Large intestine (tissue), 3 donors: ENCODE data around the gene AQP1. TPM values are rescaled to one million over a fixed set of nuclear protein-coding genes. Genes with fewer than 3 reads are reported as not detected.

Experiments used
- DNase-seq, 2 donors: peaks; one replicate each; pipeline versions ENCODE4 v3.0.0 to v3.0.0-alpha.2; 2013
- H3K27ac ChIP-seq: one replicate; pipeline ENCODE4 v1.5.1; 2013; ENCODE audit warnings: low read length
- H3K27me3 ChIP-seq: 2 replicates; pipeline ENCODE4 v1.6.1; 2013; ENCODE audit warnings: low read length; ENCODE audit not compliant: control insufficient read depth, insufficient read depth
- H3K36me3 ChIP-seq: 2 replicates; pipeline ENCODE4 v1.6.1; 2013; ENCODE audit warnings: low read length; ENCODE audit not compliant: control insufficient read depth, insufficient read depth
- H3K4me1 ChIP-seq: one replicate; pipeline ENCODE4 v1.6.1; 2013; ENCODE audit warnings: low read length; ENCODE audit not compliant: control insufficient read depth, insufficient read depth
- H3K4me3 ChIP-seq: one replicate; pipeline ENCODE4 v1.5.1; 2013; ENCODE audit warnings: low read length
- H3K9me3 ChIP-seq: one replicate; pipeline ENCODE4 v1.6.1; 2013; ENCODE audit warnings: mild to moderate bottlenecking, low read depth, low read length, moderate library complexity; ENCODE audit not compliant: control insufficient read depth
- WGBS: methylation state at CpG from one replicate; pipeline ENCODE4 v1.1.5; 2013; ENCODE audit warnings: low lambda C conversion rate; ENCODE audit not compliant: insufficient coverage; 5-methylcytosine and 5-hydroxymethylcytosine counted together
- polyA plus RNA-seq: library from polyadenylated mRNA; unstranded; fragments of 120-200 nt; gene quantifications from one replicate; pipeline ENCODE4 v1.2.1, GENCODE V29; 2013

AQP1 gene
- polyA plus RNA-seq, 1 donor: 81.6 TPM

DNA sequence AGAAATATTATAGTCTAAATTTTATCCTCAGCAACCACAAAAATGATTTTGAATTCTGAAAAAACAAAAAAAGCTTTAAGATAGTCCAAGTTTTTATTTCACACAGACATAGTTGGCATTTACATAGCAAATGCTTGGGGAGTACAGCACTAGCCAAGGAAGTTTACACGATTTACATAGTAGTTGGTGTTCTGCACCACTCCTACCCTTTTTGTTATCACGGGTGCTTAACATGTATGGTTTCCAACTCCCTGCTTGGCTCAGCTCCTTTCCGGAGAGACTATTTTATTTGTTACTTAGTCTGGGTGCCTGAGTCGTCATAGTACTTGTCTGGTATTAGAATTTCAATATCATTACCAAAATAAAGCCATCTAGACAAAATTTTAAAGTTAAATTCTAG is 43.3 kb downstream of the AQP1 start:
- no peaks in the 10 kb centered on the region for H3K36me3 ChIP-seq
- 75% methylated on average over 2 of the region's 4 CpGs for WGBS

GRCh38 chr7:30956704-30957103 is 45.1 kb downstream of the AQP1 start:
- Histone ChIP-seq H3K4me3 (no peak overlapping the region), H3K36me3 (no peaks in the 10 kb centered on the region), H3K27ac (no peak overlapping the region), H3K9me3 (peaks cover 4% of the 10 kb centered on the region), H3K27me3 (no peaks in the 10 kb centered on the region), H3K4me1 (no peaks in the 10 kb centered on the region)
- WGBS: 86% methylated on average over 1 of the region's 1 CpG
- no peak for DNase-seq

More for the DNA sequence above, 43.3 kb downstream of the AQP1 start:
- DNase-seq: no peak
- no peak overlapping the region for H3K27ac ChIP-seq
- H3K9me3 ChIP-seq: peaks cover 4% of the 10 kb centered on the region
- no peaks in the 10 kb centered on the region for H3K27me3 ChIP-seq
- H3K4me1 ChIP-seq: peaks cover 4% of the 10 kb centered on the region
- H3K4me3 ChIP-seq: no peak overlapping the region

- WGBS: no CpG with 5 or more reads among the region's 11 CpGs
- no peak for DNase-seq
These were observed 52.2 kb downstream of the AQP1 start, which contains the start of gene GHRHR for GRCh38 chr7:30963842-30964241. TSS of gene GHRHR (plus strand) at chr7:30963953. CDS start at chr7:30964069, 116 bp downstream.

GRCh38 chr7:30965372-30965771 is 53.7 kb downstream of the AQP1 start:
- Histone ChIP-seq H3K36me3 (no peaks in the 10 kb centered on the region), H3K4me3 (no peak overlapping the region), H3K27ac (no peak overlapping the region), H3K4me1 (no peaks in the 10 kb centered on the region), H3K27me3 (no peaks in the 10 kb centered on the region), H3K9me3 (no peaks in the 10 kb centered on the region)
- no peak for DNase-seq
- 85% methylated on average over 3 of the region's 4 CpGs for WGBS

More at GRCh38 chr7:30963842-30964241, 52.2 kb downstream of the AQP1 start, which contains the start of gene GHRHR:
- Histone ChIP-seq H3K36me3 (no peaks in the 10 kb centered on the region), H3K27ac (no peak within 1 kb of the TSS), H3K4me3 (no peak within 1 kb of the TSS), H3K27me3 (no peaks in the 10 kb centered on the region), H3K4me1 (no peaks in the 10 kb centered on the region), H3K9me3 (no peaks in the 10 kb centered on the region)

GRCh38 chr7:30965883-30966282 is 54.2 kb downstream of the AQP1 start:
- H3K36me3 ChIP-seq: no peaks in the 10 kb centered on the region
- H3K27ac ChIP-seq: no peak overlapping the region
- H3K4me3 ChIP-seq: no peak overlapping the region
- no peaks in the 10 kb centered on the region for H3K4me1 ChIP-seq
- no peak for DNase-seq
- no peaks in the 10 kb centered on the region for H3K27me3 ChIP-seq
- no CpG with 5 or more reads among the region's 9 CpGs for WGBS
- H3K9me3 ChIP-seq: no peaks in the 10 kb centered on the region

DNA sequence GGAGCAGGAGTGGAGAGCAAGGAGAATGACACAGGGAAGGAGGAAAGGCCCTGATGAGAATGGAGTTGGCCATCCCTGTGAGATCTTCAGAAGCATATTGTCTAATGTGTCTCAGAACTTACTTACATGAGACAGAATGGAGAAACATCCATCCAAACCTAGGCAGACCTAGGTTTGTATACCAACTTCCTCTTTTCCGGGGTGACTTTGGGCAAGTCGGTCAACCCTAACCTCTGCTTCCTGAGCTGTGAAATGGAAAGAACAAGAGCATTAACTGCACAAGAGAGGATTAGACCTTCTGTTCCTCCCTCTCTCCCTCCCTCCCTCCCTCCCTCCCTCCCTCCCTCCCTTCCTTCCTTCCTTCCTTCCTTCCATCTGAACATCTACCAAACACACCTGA is 56.6 kb downstream of the AQP1 start:
- WGBS: no CpG with 5 or more reads among the region's 2 CpGs
- Histone ChIP-seq H3K9me3 (no peaks in the 10 kb centered on the region), H3K27ac (no peak overlapping the region), H3K4me3 (no peak overlapping the region), H3K27me3 (no peaks in the 10 kb centered on the region), H3K36me3 (no peaks in the 10 kb centered on the region), H3K4me1 (no peaks in the 10 kb centered on the region)
- no peak for DNase-seq

- Histone ChIP-seq H3K4me3 (no peak overlapping the region), H3K4me1 (no peaks in the 10 kb centered on the region), H3K27ac (no peak overlapping the region), H3K36me3 (no peaks in the 10 kb centered on the region), H3K27me3 (no peaks in the 10 kb centered on the region), H3K9me3 (no peaks in the 10 kb centered on the region)
- DNase-seq: no peak
- no CpG with 5 or more reads among the region's 7 CpGs for WGBS
These were observed 57.3 kb downstream of the AQP1 start for GRCh38 chr7:30968747-30969603.

GRCh38 chr7:30969604-30969970 is 57.9 kb downstream of the AQP1 start:
- H3K4me3 ChIP-seq: no peak overlapping the region
- H3K9me3 ChIP-seq: no peaks in the 10 kb centered on the region
- no peaks in the 10 kb centered on the region for H3K36me3 ChIP-seq
- H3K4me1 ChIP-seq: peaks cover 3% of the 10 kb centered on the region
- H3K27ac ChIP-seq: no peak overlapping the region
- no peaks in the 10 kb centered on the region for H3K27me3 ChIP-seq
- no CpG with 5 or more reads among the region's 1 CpG for WGBS
- DNase-seq: no peak

DNA sequence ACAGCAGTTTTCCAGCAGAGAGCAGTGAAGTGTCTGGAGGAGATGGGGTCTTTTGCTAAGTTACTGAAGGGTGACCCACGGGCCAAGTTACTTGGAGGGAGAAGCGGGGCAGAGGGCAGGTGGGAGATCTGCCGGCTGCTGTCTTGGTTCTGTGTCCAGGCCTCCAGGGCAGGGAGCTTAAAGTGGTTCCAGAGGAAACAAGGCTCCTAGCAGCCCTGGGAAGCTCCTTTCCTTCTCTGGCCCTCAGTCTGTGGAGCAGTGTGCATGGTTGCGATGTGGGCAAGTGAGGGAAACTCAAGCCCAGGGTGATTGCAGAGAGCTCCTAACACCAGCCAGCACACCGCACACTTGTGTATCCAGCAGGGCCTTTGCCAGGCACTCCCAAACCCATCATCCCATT is 58.4 kb downstream of the AQP1 start:
- no peaks in the 10 kb centered on the region for H3K36me3 ChIP-seq
- H3K27me3 ChIP-seq: no peaks in the 10 kb centered on the region
- no peak overlapping the region for H3K27ac ChIP-seq
- peaks cover 8% of the 10 kb centered on the region for H3K4me1 ChIP-seq
- no peaks in the 10 kb centered on the region for H3K9me3 ChIP-seq
- no CpG with 5 or more reads among the region's 5 CpGs for WGBS
- DNase-seq: no peak
- H3K4me3 ChIP-seq: no peak overlapping the region

- no peak overlapping the region for H3K27ac ChIP-seq
- no peak overlapping the region for H3K4me3 ChIP-seq
- H3K9me3 ChIP-seq: no peaks in the 10 kb centered on the region
- peaks cover 10% of the 10 kb centered on the region for H3K4me1 ChIP-seq
- no CpG with 5 or more reads among the region's 6 CpGs for WGBS
- no peaks in the 10 kb centered on the region for H3K27me3 ChIP-seq
- no peak for DNase-seq
- no peaks in the 10 kb centered on the region for H3K36me3 ChIP-seq
These were observed 59.0 kb downstream of the AQP1 start for GRCh38 chr7:30970594-30971094.
